HG03039 (cell line): ENCODE data around the gene ANKS4B.
"Not testable (repeated sequence)": the region's sequence is repeated elsewhere in the genome, so short reads cannot be mapped to it uniquely, and the experiment has no call there.

Experiments used
- ATAC-seq: cut with Tn5 transposase; IDR thresholded peaks from one replicate; pipeline ENCODE4 v1.9.1; 2021; ENCODE audit warnings: mild to moderate bottlenecking, moderate library complexity; ENCODE audit not compliant: unreplicated experiment

The ANKS4B gene, protein sequence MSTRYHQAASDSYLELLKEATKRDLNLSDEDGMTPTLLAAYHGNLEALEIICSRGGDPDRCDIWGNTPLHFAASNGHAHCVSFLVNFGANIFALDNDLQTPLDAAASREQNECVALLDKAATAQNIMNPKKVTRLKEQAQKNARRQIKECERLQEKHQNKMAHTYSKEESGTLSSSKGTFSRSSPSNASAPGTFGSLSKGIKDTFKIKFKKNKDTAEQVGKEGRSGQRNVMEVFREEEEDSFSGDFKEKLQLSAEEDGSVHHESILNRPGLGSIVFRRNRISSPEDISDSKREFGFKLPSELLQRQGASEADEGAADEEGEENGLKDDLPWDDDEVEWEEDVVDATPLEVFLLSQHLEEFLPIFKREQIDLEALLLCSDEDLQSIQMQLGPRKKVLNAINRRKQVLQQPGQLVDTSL

DNA sequence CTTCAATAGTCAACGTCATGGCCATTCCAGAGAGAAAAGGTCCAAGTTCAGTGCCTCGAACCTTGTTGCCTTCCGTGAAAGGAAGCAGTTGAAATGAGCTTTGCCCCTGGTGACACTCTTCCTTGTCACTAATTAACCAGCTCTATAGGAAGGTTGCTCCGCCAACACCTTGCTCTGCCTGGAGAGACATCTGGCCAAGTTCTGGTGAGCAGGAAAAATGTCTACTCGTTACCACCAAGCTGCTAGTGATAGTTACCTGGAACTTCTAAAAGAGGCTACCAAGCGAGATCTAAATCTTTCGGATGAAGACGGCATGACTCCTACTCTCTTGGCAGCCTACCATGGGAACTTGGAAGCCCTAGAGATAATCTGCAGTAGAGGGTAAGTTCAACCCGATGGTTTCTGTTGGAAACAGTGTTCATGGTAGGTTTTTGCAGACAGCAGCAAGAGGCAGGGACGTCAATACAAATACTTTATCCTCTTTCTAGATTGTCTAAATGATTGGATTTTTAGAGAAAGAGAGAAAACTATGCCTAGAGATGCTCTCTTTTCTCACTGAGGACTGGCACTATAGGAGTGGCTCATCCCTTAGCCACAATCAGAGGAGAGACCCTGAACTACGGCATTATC is at the start of gene ANKS4B:
Gene ANKS4B, plus strand, starts transcription at position 179 of the 630 bp plus-strand sequence. Its CDS starts 39 bp downstream, at position 218.
- ATAC-seq: no peak

DNA sequence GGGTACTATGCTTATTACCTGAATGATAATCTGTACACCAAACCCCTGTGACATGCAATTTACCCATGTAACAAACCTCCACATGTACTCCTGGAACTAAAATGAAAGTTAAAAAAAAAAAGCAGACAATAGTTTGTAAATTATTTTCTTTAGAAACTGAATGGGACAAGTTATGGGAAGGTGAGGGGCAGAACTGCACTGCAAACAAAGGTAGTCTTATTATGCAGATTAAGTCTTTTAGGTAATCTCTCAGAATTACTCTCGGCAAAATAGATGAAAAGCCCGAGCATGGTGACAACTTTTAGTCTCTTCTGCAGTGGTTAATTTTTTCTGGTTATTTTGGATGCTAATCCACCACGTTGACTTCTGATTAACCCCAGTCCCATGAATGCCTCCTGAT is 49.5 kb upstream of the ANKS4B start:
- no peak for ATAC-seq

DNA sequence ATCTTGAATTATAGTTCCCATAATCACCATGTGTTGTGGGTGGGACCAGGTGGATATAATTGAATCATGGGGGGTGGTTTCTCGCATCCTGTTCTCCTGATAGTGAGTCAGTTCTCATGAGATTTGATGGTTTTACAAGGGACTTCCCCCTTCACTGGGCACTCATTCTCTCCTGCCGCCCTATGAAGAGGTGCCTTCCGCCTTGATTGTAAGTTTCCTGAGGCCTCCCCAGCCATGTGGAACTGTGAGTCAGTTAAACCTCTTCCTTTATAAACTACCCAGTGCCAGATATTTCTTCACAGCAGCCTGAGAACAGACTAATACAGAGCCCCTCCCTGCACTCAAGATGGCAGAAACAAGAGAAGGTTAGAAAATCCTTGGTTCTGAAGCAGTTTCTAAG is 48.7 kb upstream of the ANKS4B start:
- ATAC-seq: no peak

DNA sequence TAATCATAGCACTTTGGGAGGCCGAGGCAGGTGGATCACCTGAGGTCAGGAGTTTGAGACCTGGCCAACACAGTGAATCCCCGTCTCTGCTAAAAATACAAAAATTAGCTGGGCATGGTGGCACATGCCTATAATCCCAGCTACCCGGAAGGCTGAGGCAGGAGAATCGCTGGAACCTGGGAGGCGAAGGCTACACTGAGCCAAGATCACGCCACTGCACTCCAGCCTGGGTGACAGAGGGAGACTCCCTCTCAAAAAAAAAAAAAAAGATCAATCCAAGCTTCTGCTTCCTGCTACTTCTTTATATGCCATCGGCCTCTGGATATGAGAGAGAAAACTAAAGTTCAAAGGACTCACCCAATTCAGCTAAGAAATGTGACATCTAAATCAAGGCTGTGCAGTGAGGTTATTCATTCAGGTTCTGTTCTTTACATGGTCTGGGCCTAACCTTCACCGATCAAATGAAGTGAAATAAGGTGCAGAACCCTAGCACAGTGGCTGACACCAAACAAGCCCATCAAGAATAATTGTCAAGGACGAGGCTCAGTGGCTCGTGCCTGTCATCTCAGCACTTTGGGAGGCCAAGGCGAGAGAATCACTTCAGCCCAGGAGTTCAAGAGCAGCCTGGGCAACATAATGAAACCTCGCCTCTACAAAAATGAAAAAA is 47.7 kb upstream of the ANKS4B start:
- no peak for ATAC-seq

DNA sequence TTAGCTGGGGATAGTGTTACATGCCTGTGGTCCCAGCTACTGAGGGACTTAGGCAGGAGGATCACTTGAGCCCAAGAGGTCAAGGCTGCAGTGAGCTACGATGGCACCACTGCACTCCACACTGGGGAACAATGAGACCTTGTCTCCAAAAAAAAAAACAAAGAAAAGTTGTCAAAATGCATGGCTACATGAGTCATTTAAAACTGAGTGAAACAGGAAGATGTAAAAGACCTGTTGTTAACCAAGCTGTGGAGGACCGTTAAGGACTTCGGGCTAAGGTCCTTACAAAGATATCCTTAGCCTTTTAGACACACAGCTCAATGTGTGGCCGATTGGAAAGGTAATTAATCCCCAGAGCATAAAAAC is 47.2 kb upstream of the ANKS4B start:
- no peak for ATAC-seq

DNA sequence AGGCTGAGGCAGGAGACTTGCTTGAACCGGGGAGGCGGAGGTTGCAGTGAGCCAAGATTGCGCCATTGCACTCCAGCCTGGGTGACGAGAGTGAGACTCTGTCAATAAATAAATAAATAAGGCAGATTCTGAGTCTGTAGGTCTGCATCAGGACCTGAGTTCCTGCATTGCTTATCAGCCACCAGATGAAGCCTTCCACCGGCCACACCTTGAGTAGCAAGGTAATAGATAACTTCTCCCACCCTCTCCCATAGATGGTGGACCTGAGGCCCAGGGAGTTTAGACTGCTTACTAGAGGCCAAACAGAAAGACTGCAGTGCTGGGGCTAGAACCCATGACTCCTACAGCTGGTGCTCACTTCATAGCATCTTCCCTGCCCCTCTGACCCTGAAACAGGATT is 44.2 kb upstream of the ANKS4B start:
- no peak for ATAC-seq

DNA sequence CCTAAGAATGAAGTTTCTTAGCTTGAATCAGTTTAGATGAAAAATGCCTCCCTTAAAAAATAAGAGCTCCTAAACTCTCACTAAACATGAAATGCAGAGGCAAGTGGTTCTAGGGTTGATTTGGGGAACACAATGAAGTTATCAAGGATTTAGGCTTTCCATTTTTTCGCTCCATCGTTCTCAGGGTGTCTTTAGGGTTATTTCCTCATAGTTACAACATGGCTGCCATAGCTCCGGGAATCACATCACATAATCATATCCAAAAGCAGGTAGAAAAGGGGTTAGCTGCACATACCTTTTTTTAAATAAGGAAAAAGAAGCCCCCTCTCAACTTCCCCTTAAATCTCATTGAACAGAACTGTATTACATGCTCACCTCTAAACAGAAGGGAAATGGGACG is 43.5 kb upstream of the ANKS4B start:
- ATAC-seq: no peak

DNA sequence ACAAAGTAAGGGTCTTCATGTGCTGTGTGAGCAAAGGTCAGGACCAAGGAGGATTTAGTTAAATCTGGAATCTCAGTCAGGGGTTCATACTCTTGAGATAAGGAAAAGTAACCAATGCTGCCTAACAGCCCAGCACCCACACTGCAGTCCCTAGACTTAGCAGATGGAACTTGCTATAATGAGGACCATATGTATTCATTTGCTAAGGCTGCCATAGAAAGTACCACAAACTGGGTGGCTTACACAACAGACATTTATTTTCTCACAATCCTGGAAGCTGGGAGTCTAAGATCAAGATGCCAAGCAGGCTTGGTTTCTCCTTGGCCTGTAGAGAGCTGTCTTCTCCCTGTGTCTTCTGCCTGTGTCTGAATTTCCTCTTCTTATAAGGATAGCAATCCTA is 42.9 kb upstream of the ANKS4B start:
- ATAC-seq: no peak

DNA sequence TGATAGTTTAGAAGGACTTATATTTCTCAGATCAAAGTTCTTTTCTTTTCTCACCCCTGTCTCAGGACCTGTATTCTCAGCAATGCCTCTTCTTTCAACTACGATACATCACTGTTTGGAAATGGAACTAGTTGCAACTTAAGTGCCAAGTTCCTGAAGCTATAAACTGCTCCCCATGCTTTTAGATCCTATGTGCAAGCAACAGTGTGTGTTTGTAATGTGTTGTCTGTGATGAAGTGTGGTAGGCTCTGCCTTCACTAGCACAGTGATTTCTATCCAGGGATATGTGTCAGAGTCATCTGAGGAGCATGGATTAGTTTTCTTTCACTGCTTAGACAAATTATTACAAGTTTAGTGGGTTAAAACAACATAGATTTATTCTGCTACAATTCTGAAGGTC is 40.5 kb upstream of the ANKS4B start:
- ATAC-seq: no peak

DNA sequence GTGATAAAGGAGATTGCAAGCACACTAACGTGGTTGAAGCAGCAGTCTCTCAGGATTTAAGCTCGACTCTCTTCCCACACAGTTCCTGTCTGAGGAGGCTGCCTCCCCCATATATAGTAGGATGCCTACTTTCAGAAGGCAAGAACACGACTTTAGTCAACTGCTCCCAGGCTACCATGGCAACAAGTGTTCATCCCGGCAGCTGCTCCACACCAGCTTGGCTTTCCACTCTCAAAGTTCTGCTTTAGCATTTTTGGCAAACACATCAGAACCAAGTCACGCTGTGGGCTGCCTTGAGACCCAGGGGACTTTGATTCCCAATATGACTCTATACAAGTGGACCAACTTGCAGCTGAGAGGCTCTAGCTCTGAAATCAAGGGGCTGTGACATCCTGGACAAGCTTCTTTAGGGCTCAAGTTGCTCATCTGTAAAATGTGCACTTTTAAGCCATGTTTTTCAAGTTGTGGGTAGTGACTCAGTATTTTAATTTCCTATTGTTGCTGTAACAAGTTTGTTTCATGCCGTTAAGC is 38.7 kb upstream of the ANKS4B start:
- ATAC-seq: no peak

DNA sequence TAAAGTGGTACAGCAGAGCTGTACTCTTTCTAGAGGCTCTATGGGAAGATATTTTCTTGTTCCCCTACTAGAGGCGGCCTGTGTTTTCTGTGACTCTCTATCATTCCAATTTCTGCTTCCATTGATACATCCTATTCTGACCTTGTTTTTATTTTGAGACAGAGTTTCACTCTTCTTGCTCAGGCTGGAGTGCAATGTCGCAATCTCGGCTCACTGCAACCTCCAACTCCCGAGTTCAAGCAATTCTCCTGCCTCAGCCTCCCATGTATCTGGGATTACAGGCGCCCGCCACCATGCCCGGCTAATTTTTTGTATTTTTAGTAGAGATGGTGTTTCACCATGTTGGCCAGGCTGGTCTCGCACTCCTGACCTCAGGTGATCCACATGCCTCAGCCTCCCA is 38.2 kb upstream of the ANKS4B start:
- not testable (repeated sequence) for ATAC-seq

DNA sequence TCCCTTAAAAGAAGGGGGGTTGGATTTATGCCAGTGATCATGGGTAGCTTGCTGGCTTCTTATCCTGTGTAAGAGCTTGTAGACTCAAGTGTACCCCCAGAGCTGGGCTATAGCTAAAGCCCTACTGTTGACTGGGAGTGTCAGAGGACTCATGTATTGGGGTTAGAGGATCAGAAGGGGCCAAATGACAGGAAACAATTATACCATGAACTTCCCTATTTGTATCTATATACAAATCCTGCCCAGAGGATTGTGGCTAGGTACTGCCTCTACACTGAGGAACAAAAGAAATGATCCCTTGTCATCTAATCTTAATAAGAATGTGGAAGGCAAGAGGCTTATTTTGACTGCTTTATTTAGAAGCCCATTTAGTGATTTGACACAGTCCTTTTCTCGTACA is 36.4 kb upstream of the ANKS4B start:
- no peak for ATAC-seq

DNA sequence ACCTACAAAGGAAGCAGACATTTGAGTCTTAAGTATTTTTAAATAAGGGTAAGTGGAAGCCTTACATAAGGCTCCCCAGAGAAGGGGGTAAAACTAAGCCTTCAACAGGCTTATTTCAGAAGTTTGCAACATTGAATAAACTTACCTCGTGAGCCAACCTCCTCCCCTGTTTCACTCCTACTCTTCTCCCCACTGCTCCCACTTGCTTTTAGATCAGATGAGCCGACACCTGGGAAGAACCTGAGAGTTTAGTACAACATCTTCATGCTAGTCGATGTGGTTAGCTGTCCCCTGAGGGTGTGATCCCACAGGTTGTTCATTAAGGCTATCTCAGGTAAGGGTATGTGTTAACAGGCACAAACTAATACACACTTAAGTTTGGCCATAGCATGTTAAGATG is 35.9 kb upstream of the ANKS4B start:
- no peak for ATAC-seq

DNA sequence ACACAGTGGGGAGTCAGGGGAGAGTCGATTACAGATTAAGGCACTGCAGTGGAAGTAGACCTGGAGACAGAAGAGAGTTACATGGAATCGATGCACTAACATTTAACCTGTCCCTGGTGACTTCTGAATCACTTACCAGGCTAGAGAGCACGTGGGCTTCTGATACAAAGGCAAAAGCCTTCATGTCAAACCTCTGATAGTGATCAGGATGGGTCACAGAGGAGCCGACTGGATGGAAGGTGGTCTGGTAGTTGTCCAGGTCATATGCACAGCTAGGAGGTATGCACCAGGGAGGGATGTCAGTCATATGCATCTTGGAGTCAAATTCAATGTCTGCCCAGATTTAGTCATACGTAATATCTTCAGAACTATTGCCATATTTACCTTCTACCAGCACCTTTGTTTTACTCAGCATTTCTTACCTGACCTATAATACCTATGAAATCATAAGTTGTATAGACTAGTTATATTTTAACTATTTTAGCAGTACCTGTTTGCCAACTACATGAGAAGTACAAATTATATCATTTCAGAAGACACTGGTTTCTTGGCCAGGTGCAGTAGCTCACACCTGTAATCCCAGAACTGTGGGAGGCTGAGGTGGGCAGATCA is 33.8 kb upstream of the ANKS4B start:
- ATAC-seq: no peak

DNA sequence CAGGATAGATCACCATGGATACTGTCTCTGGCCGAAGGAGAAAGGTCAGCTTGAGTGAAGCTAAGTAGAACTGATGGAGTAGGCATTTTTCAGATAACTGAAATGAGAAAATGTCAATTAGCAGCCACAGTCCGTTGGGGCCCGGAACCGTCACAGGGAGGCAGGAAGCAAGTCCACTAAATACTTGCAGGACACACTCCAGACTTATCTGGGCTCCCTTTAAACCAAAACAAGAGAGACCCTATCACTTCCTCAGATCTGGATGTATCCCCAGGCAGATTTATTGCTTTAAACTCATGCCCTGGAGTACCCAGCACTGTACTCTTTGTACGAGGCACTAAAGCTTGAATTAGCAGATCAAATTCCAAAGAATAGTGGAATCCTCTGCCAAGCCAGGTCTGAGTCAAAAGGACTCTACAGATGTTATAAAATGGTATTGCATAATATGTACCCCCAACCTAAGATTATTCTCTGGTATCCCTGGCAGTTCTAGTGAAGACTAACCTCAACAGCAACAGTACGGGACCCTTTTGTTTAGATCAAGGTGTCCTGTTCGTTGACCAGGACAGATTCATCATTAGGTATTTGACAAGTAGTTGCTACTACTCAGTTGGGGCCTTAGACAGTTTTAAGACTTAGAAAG is 30.2 kb upstream of the ANKS4B start:
- ATAC-seq: no peak

DNA sequence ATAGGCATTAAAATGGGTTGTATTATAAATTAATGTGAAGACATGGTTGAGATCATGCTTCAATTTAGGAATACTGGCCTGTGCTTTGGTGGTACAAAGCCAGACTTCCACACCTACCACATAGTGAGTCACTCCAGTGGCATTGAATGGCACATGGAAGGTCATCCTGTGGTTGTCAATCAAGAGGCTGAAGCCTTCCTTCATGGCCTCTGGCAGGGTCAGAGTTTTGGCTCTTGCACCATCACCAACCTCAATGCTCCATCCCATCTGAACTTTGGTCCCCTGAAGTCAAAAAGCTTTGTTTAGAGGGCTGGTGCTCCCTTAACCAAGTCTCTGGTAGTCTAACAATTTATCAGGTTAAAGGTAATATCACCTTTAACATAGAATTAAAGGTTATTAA is 28.2 kb upstream of the ANKS4B start:
- no peak for ATAC-seq

DNA sequence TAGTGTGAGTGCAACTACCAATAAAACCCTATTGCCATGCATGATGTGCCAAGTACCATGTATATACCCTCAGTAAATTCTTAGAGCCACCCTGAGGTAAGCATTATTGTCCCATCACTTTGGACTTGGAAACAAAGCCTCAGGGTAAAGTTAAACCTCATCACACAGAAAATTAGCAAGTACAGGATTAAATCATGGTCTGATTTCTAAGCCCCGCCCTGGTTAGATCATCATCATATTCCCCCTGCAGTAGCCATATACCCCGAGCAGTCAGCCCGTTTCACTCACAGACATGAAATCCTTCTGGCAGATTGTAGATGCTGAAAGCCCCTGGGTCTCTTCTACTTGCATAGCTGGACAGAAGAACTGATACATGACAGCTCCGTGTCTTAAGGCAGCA is 26.9 kb upstream of the ANKS4B start:
- ATAC-seq: no peak

DNA sequence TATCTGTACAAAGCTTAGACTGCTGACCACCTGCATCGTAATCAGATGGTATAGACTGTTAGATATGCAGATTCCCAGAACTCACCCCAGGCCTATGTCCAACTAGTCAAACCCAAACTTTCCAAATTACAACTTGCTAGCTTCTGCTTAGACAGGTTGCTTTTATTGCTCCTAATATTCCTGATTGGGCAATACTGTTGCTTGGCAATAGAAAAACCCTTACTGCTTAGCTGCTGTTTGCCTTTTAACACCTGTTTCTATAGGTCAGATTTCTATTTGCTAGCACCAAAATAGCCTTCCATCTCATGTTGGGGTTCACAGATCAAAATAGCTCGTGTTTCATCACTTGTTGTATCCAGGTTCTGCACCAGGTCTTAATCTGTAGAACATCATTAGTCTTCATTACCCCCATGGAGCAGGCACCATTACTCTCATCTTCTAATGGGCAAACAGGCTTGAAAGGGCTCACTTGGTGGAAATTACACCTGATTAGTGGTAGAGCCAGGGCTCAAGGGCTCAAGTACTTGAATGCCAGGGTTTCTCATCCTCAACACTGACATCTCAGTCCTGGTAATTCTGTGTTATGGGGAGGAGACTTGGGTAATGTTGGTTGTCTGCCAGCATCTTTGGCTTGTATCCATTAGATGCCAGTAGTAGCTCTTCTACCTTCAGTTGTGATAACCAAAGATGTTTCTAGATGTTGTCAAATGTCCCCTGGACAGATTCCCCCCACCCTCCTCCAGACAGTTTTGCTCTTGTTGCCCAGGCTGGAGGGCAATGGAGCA is 24.9 kb upstream of the ANKS4B start:
- no peak for ATAC-seq

DNA sequence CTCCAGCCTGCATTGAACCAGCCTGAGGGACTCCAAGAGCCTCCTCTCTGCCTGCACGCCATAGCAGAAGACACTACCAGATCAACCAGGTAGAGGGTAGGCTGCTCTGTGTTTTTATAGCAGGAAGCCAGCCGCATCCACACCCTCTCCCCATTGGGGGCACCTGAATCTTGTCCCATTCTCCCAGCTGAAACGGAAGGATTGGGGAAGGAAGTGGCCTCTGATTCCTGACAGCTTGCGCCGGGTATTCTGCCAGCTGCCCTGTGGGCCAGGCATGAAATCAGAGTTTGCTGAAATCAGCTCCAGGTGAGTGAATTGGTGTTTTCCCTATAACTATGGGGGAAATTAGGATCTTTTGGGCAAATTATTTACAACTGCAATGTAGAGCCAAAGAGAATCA is 22.0 kb upstream of the ANKS4B start, which contains the start of gene ZP2:
Gene ZP2, minus strand, starts transcription at position 89 of the 400 bp plus-strand sequence. Its CDS starts 27 bp downstream, at position 62.
- no peak for ATAC-seq

DNA sequence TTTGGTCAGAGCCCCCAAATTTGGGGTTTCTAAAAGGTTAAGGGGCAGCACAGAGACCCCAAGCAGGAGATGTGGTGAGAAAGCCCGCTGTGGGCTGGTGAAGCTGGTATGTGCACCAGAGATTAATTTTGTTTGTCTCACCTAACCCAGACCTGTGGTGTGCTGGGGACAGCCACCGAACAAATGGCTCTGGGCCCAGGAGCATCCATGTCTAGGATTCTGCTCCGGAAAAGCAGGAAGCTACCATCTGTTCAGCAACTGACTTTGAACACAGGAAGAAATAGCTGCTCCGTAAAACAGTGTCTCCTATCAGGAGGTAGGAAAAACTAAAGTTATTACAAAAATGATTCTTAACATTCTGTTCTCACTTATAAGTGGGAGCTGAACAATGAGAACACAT is 19.4 kb upstream of the ANKS4B start:
- no peak for ATAC-seq
